Activated CD8-positive, alpha-beta memory T cell treated with anti-CD3 and anti-CD28 coated beads for 36 hours (primary cell): ENCODE data around the gene ZC3H12D. TPM values are rescaled to one million over a fixed set of nuclear protein-coding genes. Genes with fewer than 3 reads are reported as not detected.

Source experiments
- CTCF ChIA-PET: fragments of 350-600 bp; sonication (Branson Sonifier 250); formaldehyde crosslinking; loops from one replicate; lab custom pipeline; 2021; ENCODE audit warnings: antibody characterized with exemption; lab: Charles Lee
- POLR2A ChIA-PET: fragments of 350-600 bp; sonication (Branson Sonifier 250); formaldehyde crosslinking; loops from one replicate; lab custom pipeline; 2021; ENCODE audit warnings: antibody characterized with exemption; lab: Charles Lee
- total RNA-seq, 2 experiments: library from RNA; stranded (reverse); gene quantifications; one replicate each; pipeline ENCODE4 v1.2.3, GENCODE V29; 2021

ZC3H12D gene
- total RNA-seq, 2 experiments from 2014 or later: 85.1 to 89.8 TPM

DNA sequence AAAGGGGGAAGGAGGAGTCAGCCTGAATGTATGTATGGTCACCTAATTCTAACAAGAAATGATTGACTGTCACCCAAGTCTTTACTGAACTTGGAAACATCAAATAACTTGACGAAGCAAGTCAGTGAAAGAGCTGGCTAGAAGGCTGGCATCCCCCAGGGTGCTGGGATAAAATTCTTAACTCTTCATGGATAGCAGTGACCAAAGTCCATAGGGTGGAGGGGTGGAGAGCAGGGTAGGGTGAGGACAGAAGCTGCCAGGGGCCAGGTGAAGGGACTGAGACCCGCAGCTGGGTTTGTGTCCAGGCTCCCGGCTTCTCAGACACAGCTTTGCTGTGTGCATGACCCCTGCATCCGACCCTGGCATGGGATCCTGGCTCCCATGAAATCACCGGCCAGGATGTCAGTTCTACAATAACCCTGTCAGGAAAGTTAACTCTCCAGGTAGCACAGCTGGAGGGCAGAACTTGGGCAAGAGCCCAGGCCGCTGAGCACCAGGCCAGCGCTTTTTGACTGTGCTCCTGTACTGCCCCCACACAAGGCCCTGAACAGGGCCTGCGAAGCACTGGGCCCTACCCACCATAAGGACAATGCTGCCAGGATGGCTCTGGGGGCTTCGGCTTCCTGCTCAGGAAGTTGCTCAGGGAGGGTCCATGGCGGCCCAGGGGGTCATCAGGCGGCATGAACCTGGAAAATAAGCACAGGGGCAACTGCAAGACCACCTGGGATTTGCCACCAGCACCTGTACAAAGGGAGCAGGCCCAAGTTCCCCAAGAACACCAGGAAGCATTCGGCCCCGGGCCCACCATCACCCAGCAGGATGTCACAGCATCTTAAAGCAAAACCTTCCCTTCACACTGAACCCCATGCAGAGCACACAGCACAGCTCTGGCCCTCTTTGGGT, 32.5 kb downstream of the ZC3H12D start:
- ChIA-PET POLR2A (interaction anchor here (0.6 to 0.7 kb wide), 2 partner anchors 11 to 36 kb away, joined by 3 to 9 read pairs; no protein-coding TSS in a partner anchor), CTCF (no interaction called here)

DNA sequence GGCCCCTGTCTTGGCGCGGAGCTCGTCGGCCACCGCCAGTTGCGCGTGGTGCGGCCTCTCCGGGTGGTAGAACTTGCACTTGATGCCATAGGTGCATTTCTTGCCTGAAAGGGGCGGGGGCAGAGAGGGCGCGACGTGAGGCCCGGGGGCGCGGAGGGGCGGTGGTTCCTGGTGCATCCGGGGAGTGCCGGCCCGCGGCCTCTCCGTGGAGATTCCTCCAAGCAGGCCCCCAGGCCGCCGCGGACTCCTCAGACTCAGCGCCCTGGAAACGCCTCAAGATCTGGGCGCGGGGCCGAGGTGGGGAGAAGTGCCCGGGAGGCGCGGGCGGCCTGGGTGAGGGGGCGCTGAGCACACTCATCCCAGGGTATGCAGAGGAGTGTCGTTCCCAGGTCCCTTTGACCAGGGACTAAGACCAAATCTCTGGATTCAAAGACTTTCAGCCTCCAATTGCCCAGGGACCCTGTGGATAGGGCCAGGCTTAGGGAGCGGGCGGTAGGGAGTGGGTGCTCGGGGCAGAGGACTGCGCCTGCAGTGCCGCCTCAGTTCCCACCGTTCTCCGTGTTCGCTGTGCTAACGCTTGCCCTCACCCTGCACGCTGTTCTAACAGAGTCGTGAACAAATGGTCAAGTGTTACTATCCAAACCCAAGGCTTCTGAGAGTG, 33.3 kb downstream of the ZC3H12D start:
- CTCF ChIA-PET: no interaction called here
- POLR2A ChIA-PET: interaction anchor here (0.6 to 0.7 kb wide), 2 partner anchors 12 to 610 kb away, joined by 3 to 7 read pairs; no protein-coding TSS in a partner anchor

- POLR2A ChIA-PET: interaction anchor here (0.6 kb wide), 1 partner anchor 610 kb away, joined by 7 read pairs; no protein-coding TSS in a partner anchor
- CTCF ChIA-PET: interaction anchor here (1.1 kb wide), 1 partner anchor 19 kb away, joined by 3 read pairs; no protein-coding TSS in a partner anchor
These were observed 34.0 kb downstream of the ZC3H12D start for GRCh38 chr6:149450679-149451375.

GRCh38 chr6:149449831-149450678, 34.8 kb downstream of the ZC3H12D start:
- ChIA-PET CTCF (interaction anchor here (1.1 kb wide), 1 partner anchor 18 kb away, joined by 3 read pairs; no protein-coding TSS in a partner anchor), POLR2A (interaction anchor here (0.7 kb wide), 1 partner anchor 68 kb away, joined by 4 read pairs; no protein-coding TSS in a partner anchor)

DNA sequence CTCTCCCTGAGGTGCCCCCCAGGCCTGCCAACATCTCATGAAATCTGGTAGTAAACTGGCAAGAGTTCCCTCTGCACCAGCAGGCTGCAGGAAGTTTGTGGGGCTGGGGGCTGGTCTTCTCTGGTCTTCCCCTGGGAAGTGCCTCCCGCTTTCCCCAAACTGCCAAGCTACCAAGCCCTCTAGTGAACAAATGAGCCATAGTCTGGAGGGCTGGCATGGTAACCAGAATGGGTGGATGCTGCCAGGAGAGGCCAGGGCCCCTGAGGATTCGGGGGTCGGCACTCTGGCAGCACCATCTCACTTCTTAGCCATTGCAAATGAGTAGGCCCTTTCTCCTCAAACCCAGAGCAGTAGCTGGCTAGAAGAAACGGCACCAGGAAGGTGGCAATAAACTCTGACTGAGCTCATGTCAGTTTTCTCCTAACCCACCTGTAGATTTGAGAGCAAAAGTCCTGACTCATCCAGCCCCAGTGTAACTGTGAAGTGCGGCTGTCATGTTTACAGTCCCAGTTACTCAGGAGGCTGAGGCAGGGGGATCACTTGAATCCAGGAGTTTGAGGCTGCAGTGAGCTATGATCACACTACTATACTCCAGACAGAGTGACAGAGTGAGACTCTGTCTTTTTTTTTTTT, 35.9 kb downstream of the ZC3H12D start:
- ChIA-PET POLR2A (interaction anchor here (0.7 kb wide), 1 partner anchor 69 kb away, joined by 4 read pairs; no protein-coding TSS in a partner anchor), CTCF (no interaction called here)

DNA sequence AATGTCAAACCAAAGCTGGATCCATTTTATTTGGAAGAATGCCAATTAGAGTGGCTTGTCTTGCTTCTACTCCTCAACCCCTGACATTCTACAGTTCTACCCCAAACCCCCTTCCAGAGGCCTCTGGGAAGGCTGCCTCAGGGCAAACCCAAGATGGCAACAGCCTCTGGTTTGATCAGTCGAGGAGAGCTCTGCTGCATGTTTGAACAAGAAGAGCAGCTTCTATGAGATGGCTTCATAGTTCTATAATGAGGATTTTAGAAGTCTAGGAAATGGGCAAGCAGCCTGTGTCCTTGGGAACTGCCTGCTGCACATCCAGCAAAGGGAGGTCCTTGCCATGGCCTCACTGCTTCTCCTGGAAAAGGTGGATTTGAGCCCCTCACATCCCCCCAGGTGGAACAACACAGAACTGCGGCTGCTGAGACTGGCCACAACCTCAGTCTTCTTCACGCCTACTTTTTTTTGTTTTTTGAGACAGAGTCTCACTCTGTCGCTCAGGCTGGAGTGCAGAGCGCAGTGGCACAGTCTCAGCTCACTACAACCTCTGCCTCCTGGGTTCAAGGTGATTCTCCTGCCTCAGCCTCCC, 37.9 kb downstream of the ZC3H12D start:
- POLR2A ChIA-PET: interaction anchor here (0.6 to 1.6 kb wide), 3 partner anchors 20 to 414 kb away, joined by 3 to 4 read pairs (median 4); no protein-coding TSS in a partner anchor
- CTCF ChIA-PET: interaction anchor here (0.8 to 1.8 kb wide), 3 partner anchors 26 to 99 kb away, joined by 3 to 5 read pairs (median 4); partner anchors contain the start of genes PPIL4 and ZC3H12D

- POLR2A ChIA-PET: interaction anchor here (1.0 to 1.6 kb wide), 3 partner anchors 22 to 413 kb away, joined by 3 to 4 read pairs (median 3); no protein-coding TSS in a partner anchor
- CTCF ChIA-PET: interaction anchor here (1.2 kb wide), 1 partner anchor 14 kb away, joined by 5 read pairs; no protein-coding TSS in a partner anchor
These were observed 39.2 kb downstream of the ZC3H12D start for GRCh38 chr6:149445573-149445972.

- CTCF ChIA-PET: interaction anchor here (0.6 to 1.2 kb wide), 3 partner anchors 9 to 414 kb away, joined by 3 to 5 read pairs (median 3); no protein-coding TSS in a partner anchor
- POLR2A ChIA-PET: interaction anchor here (1.0 kb wide), 1 partner anchor 29 kb away, joined by 3 read pairs; no protein-coding TSS in a partner anchor
These were observed 39.7 kb downstream of the ZC3H12D start for GRCh38 chr6:149445095-149445466.

GRCh38 chr6:149444360-149445094, 40.3 kb downstream of the ZC3H12D start:
- POLR2A ChIA-PET: interaction anchor here (1.0 kb wide), 1 partner anchor 29 kb away, joined by 3 read pairs; no protein-coding TSS in a partner anchor

DNA sequence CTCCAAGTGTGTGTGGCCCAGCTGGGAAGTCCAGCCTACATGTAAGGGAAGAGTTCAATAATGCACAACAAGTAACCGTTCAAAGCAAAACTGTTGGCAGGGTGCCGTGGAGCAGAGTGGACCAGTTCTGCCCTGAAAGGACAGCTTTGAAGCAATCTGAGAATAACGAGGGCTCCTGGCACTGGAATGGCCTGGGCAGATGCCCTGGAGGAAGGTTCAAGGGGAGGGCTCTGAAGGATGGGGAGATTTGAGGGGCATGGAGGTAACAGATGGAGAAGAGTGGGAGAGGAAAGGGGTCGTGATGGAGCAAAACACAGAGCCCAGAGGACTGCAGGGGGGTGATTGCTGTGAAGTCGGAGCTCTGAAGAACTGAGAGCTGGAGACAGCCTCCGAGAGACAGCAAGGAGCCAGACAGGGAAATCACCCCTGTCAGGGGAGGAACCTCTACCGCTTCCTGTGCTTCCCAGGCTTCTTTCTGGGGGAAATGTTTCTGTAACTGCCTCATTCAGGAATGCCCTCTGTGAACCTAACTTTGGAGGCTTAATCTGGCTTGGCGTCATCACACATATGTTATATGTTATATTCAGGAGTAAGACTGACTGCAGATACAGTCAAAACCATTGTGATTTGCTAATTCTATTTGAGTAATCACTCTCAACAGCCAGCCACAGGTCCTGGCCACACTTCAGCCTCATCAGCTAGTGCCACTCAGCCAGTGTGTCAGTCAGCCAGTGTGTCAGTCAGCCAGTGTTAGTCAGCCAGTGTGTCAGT, 41.2 kb downstream of the ZC3H12D start:
- POLR2A ChIA-PET: no interaction called here
- CTCF ChIA-PET: interaction anchor here (0.7 to 1.6 kb wide), 2 partner anchors 9 to 12 kb away, joined by 3 to 7 read pairs; no protein-coding TSS in a partner anchor

More at GRCh38 chr6:149444360-149445094, 40.3 kb downstream of the ZC3H12D start:
- CTCF ChIA-PET: interaction anchor here (0.6 to 1.2 kb wide), 3 partner anchors 9 to 413 kb away, joined by 3 to 5 read pairs (median 3); no protein-coding TSS in a partner anchor

- CTCF ChIA-PET: interaction anchor here (2.2 kb wide), 1 partner anchor 9 kb away, joined by 10 read pairs; no protein-coding TSS in a partner anchor
- POLR2A ChIA-PET: no interaction called here
These were observed 43.1 kb downstream of the ZC3H12D start for GRCh38 chr6:149441740-149442139.

- ChIA-PET CTCF (interaction anchor here (2.2 kb wide), 1 partner anchor 9 kb away, joined by 10 read pairs; no protein-coding TSS in a partner anchor), POLR2A (no interaction called here)
These were observed 43.8 kb downstream of the ZC3H12D start for GRCh38 chr6:149440735-149441671.

- ChIA-PET POLR2A (no interaction called here), CTCF (interaction anchor here (0.5 to 2.2 kb wide), 2 partner anchors 7 to 105 kb away, joined by 3 to 10 read pairs; no protein-coding TSS in a partner anchor)
These were observed 45.2 kb downstream of the ZC3H12D start for GRCh38 chr6:149439626-149440025.

- CTCF ChIA-PET: interaction anchor here (0.5 kb wide), 1 partner anchor 104 kb away, joined by 3 read pairs; no protein-coding TSS in a partner anchor
- POLR2A ChIA-PET: no interaction called here
These were observed 46.0 kb downstream of the ZC3H12D start for GRCh38 chr6:149438855-149439254.
